Nephron progenitor cell (in vitro differentiated cells): ENCODE data around the gene MTF2.
"Not testable (repeated sequence)": the region's sequence is repeated elsewhere in the genome, so short reads cannot be mapped to it uniquely, and the experiment has no call there.

ENCODE experiments used
- DNase-seq: peaks from one replicate; pipeline ENCODE4 v3.0.0; 2021
- H3K27ac Mint-ChIP-seq: 2 replicates; pipeline ENCODE4 v1.8.0; 2021; ENCODE audit warnings: mild to moderate bottlenecking, moderate library complexity, mixed read lengths
- H3K27me3 Mint-ChIP-seq: 2 replicates; pipeline ENCODE4 v1.8.0; 2021; ENCODE audit warnings: mild to moderate bottlenecking, low read depth, mixed read lengths; ENCODE audit not compliant: poor library complexity
- H3K36me3 Mint-ChIP-seq: 2 replicates; pipeline ENCODE4 v1.8.0; 2021; ENCODE audit warnings: low read depth, mixed read lengths
- H3K4me1 Mint-ChIP-seq: 2 replicates; pipeline ENCODE4 v1.8.0; 2021; ENCODE audit warnings: mixed read lengths
- H3K4me3 Mint-ChIP-seq: 2 replicates; pipeline ENCODE4 v1.8.0; 2021; ENCODE audit warnings: mild to moderate bottlenecking, moderate library complexity, mixed read lengths
- H3K9me3 Mint-ChIP-seq: 2 replicates; pipeline ENCODE4 v1.8.0; 2021; ENCODE audit warnings: mild to moderate bottlenecking, moderate library complexity, mixed read lengths
- CTCF ChIP-seq: fragments of 200-600 bp; sonication (generic); IDR thresholded peaks from 2 replicates; pipeline ENCODE4 v1.5.0; 2021; ENCODE audit warnings: antibody characterized with exemption

The MTF2 gene

GRCh38 chr1:93172778-93173177, 93.7 kb downstream of the MTF2 start:
- H3K9me3 Mint-ChIP-seq: peaks cover 40% of the 10 kb centered on the region
- no peak for DNase-seq
- peaks cover 75% of the 10 kb centered on the region for H3K36me3 Mint-ChIP-seq
- peaks cover 15% of the 10 kb centered on the region for H3K4me1 Mint-ChIP-seq
- H3K4me3 Mint-ChIP-seq: no peak overlapping the region
- no peak for TF ChIP-seq CTCF
- peaks cover 4% of the 10 kb centered on the region for H3K27me3 Mint-ChIP-seq
- H3K27ac Mint-ChIP-seq: no peak overlapping the region

GRCh38 chr1:93174638-93175037, 95.6 kb downstream of the MTF2 start:
- peaks cover 56% of the 10 kb centered on the region for H3K36me3 Mint-ChIP-seq
- peaks cover 23% of the 10 kb centered on the region for H3K9me3 Mint-ChIP-seq
- not testable (repeated sequence) for DNase-seq, H3K4me3 Mint-ChIP-seq, H3K27me3 Mint-ChIP-seq, H3K27ac Mint-ChIP-seq
- peaks cover 27% of the 10 kb centered on the region for H3K4me1 Mint-ChIP-seq

GRCh38 chr1:93177991-93178390, 98.9 kb downstream of the MTF2 start:
- Mint-ChIP-seq H3K4me3 (peak overlapping the region; percentile 93), H3K4me1 (peaks cover 37% of the 10 kb centered on the region), H3K36me3 (peaks cover 28% of the 10 kb centered on the region), H3K9me3 (peaks cover 5% of the 10 kb centered on the region), H3K27me3 (no peaks in the 10 kb centered on the region), H3K27ac (peak overlapping the region; percentile 53)
- DNase-seq: no peak
- no peak for TF ChIP-seq CTCF

- no peak for TF ChIP-seq CTCF
- H3K9me3 Mint-ChIP-seq: peaks cover 5% of the 10 kb centered on the region
- H3K27ac Mint-ChIP-seq: peak overlapping the region; percentile 53
- peak overlapping the region; percentile 93 for H3K4me3 Mint-ChIP-seq
- peaks cover 24% of the 10 kb centered on the region for H3K36me3 Mint-ChIP-seq
- DNase-seq: no peak
- peaks cover 40% of the 10 kb centered on the region for H3K4me1 Mint-ChIP-seq
- H3K27me3 Mint-ChIP-seq: no peaks in the 10 kb centered on the region
These were observed 99.3 kb downstream of the MTF2 start for GRCh38 chr1:93178418-93178817.

DNA sequence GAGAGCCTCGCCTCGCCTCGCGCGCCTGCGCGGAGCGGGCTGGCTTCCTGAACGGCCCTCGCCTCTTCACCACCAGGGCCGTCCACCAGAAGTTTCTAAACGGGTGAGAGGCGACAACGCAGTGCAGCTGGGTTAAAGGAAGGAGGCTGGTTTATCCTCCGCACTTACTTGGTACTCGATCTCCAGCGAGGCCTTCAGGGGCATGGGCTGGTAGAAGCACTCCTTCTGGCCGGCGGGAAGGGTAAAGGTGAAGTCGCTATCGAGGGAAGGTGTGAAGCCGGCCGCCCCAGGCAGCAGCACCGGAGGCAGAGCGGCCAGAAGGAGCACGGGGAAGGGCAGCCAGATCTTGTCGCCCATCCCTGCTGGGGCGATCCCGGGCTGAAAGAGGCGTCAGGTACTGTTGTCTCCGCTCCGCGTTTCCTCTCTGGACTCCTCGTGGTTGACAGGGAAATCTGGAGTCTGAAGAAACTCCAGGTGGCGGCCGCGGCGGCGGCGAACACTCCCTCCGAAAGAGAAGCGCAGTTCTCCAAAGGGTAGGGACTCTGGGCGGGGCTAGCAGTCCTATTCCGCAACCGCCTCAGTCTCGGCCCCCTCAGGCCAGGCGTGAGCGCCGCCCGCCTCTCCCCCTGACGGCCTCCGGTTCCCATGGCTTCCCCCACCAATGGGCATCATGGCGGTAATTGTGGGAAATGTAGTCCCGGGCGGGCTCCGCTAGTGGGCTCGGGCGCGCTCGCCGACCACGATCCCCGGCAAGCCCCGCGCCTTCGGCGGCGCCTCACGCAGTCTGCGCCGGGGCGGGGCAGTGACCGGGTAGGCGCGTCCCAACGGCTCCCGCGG, 101.0 kb downstream of the MTF2 start, which contains the start of gene TMED5:
TSS of gene TMED5 (minus strand) at position 528 of the 837 bp plus-strand sequence. CDS start at position 357, 171 bp downstream.
- no peak for TF ChIP-seq CTCF
- peaks cover 12% of the 10 kb centered on the region for H3K36me3 Mint-ChIP-seq
- H3K4me1 Mint-ChIP-seq: peaks cover 46% of the 10 kb centered on the region
- H3K27me3 Mint-ChIP-seq: no peaks in the 10 kb centered on the region
- DNase-seq: peak; percentile 94
- peak within 1 kb of the TSS; percentile 97 for H3K27ac Mint-ChIP-seq
- no peaks in the 10 kb centered on the region for H3K9me3 Mint-ChIP-seq
- peak within 1 kb of the TSS; percentile 93 for H3K4me3 Mint-ChIP-seq

- H3K4me3 Mint-ChIP-seq: peak within 1 kb of the TSS; percentile 93
- H3K9me3 Mint-ChIP-seq: no peaks in the 10 kb centered on the region
- peak within 1 kb of the TSS; percentile 97 for H3K27ac Mint-ChIP-seq
- TF ChIP-seq CTCF: no peak
- no peaks in the 10 kb centered on the region for H3K27me3 Mint-ChIP-seq
- H3K36me3 Mint-ChIP-seq: peaks cover 7% of the 10 kb centered on the region
- peaks cover 46% of the 10 kb centered on the region for H3K4me1 Mint-ChIP-seq
- no peak for DNase-seq
These were observed 101.9 kb downstream of the MTF2 start, which contains the start of gene CCDC18 for GRCh38 chr1:93180723-93181613. Gene CCDC18 (plus strand): TSS chr1:93180724. CDS start chr1:93183362, 2,638 bp downstream.
